HepG2 (cell line): ENCODE measurements around the gene CIAO2A. TPM values are rescaled to one million over a fixed set of nuclear protein-coding genes. Genes with fewer than 3 reads are reported as not detected.
A peak's percentile ranks its signal among the peaks of the same experiment; 100 is the strongest.

ENCODE experiments used
- ATAC-seq: fragments of 200-7000 bp; cut with Tn5 transposase; 3 replicates; pipeline ENCODE4 v1.9.1; 2020; ENCODE audit warnings: mild to moderate bottlenecking, moderate library complexity
- BruUV-seq: library from RNA; stranded (reverse); fragments of 400-500 nt; replicated peaks from 2 replicates; lab custom pipeline; 2021; lab: Mats Ljungman, UMichigan
- CTCF ChIA-PET: fragments of 300-600 bp; formaldehyde crosslinking; extraction: SDS; loops from one replicate; lab custom pipeline; 2021; ENCODE audit warnings: low total read pairs, inconsistent platforms, low intra/inter-chr PET ratio; lab: Yijun Ruan, JAX
- POLR2A ChIA-PET: fragments of 350-600 bp; sonication (Branson Sonifier 250); formaldehyde crosslinking; loops from one replicate; lab custom pipeline; 2020; ENCODE audit warnings: antibody characterized with exemption, inconsistent platforms; lab: Yijun Ruan, JAX
- DNase-seq: peaks from one replicate; pipeline ENCODE4 v3.0.0-alpha.2; 2015; ENCODE audit warnings: low spot score
- FAIRE-seq: peaks from 3 replicates; lab custom pipeline; 2011; peaks lifted over from hg19 to GRCh38; lab: Jason Lieb, UNC
- H2AFZ ChIP-seq: one replicate; pipeline ENCODE4 v1.6.1; 2011; ENCODE audit warnings: low read length, inconsistent platforms
- H3K27ac ChIP-seq: fragments of 300-600 bp; 3 replicates; pipeline ENCODE4 v1.8.0; 2011; ENCODE audit warnings: mixed run types, mild to moderate bottlenecking, mixed read lengths, low read length, inconsistent platforms; ENCODE audit not compliant: insufficient read depth; ENCODE audit errors: extremely low read length
- H3K27me3 ChIP-seq, 2 experiments: fragments of 200-600 bp in 1 of 2; 2 replicates in 1 of 2; 3 replicates in 1 of 2; pipeline versions ENCODE4 v1.6.0 to v1.8.0; 2011; ENCODE audit warnings: low read length in 2 of 2, mild to moderate bottlenecking in 2 of 2, moderate library complexity in 2 of 2, inconsistent platforms in 1 of 2; ENCODE audit not compliant: insufficient read depth in 2 of 2, control insufficient read depth in 1 of 2
- H3K36me3 ChIP-seq, 2 experiments: fragments of 200-600 bp in 1 of 2; replicated peaks in 1 of 2; 2 replicates in 1 of 2; 3 replicates in 1 of 2; pipeline versions ENCODE4 v1.5.1 to v1.8.0; 2011; ENCODE audit warnings: low read length in 2 of 2, inconsistent platforms in 1 of 2; ENCODE audit not compliant: insufficient read depth in 2 of 2, control insufficient read depth in 1 of 2
- H3K4me1 ChIP-seq: 2 replicates; pipeline ENCODE4 v1.5.1; 2012; ENCODE audit warnings: low read length, inconsistent platforms; ENCODE audit not compliant: insufficient read depth
- H3K4me2 ChIP-seq: 2 replicates; pipeline ENCODE4 v1.6.0; 2011; ENCODE audit warnings: low read depth, low read length, inconsistent platforms
- H3K4me3 ChIP-seq, 3 experiments: fragments of 200-600 bp in 1 of 3; sonication (generic), shearing (Covaris generic) in 1 of 3; replicated peaks in 1 of 3; 2 replicates each; pipeline ENCODE4 v1.5.1; 2011 to 2016; ENCODE audit warnings: low read length in 3 of 3, inconsistent platforms in 2 of 3, low read depth in 2 of 3, mild to moderate bottlenecking in 2 of 3, control low read depth in 1 of 3, mixed read lengths in 1 of 3; ENCODE audit not compliant: insufficient read depth in 1 of 3
- H3K79me2 ChIP-seq: one replicate; pipeline ENCODE4 v1.6.1; 2011; ENCODE audit warnings: low read length, inconsistent platforms; ENCODE audit not compliant: insufficient read depth
- H3K9ac ChIP-seq: 2 replicates; pipeline ENCODE4 v1.6.0; 2011; ENCODE audit warnings: mild to moderate bottlenecking, low read depth, low read length, inconsistent platforms; ENCODE audit not compliant: insufficient read depth
- H3K9me3 ChIP-seq: 2 replicates; pipeline ENCODE4 v1.5.1; 2012; ENCODE audit warnings: mild to moderate bottlenecking, low read length
- H4K20me1 ChIP-seq: 2 replicates; pipeline ENCODE4 v1.6.0; 2011; ENCODE audit warnings: inconsistent platforms, mild to moderate bottlenecking, low read length, moderate library complexity; ENCODE audit not compliant: insufficient read depth
- AGO2 ChIP-seq: fragments of 200-400 bp; formaldehyde crosslinking; optimal IDR thresholded peaks from 2 replicates; pipeline ENCODE3; 2017; ENCODE audit warnings: mild to moderate bottlenecking, low read depth, low read length, moderate library complexity
- CHD2 ChIP-seq: IDR thresholded peaks from 2 replicates; pipeline ENCODE4 v1.6.1; 2011; ENCODE audit warnings: low read depth, low read length, improper control_type of control experiment
- CREM ChIP-seq, 2 experiments: sonication (generic) in 1 of 2; formaldehyde crosslinking in 1 of 2; IDR thresholded peaks; 2 replicates each; pipeline versions ENCODE4 v1.4.0 to v1.6.1; 2016 to 2020; ENCODE audit warnings: antibody characterized with exemption in 1 of 2, mild to moderate bottlenecking in 1 of 2, missing genetic modification reagents in 1 of 2
- ETV6 ChIP-seq: sonication (generic); formaldehyde crosslinking; conservative IDR thresholded peaks from 2 replicates; pipeline ENCODE4 v1.4.0; 2020; ENCODE audit warnings: missing genetic modification reagents
- HOXD1 ChIP-seq: sonication (generic); formaldehyde crosslinking; IDR thresholded peaks from 2 replicates; pipeline ENCODE4 v1.5.0; 2020; ENCODE audit warnings: missing genetic modification reagents
- MAFF ChIP-seq: IDR thresholded peaks from 2 replicates; pipeline ENCODE4 v1.6.1; 2011; ENCODE audit warnings: low read depth, low read length, improper control_type of control experiment
- MAFK ChIP-seq, 2 experiments: IDR thresholded peaks in 1 of 2; conservative IDR thresholded peaks in 1 of 2; 2 replicates each; pipeline ENCODE4 v1.6.1; 2011; ENCODE audit warnings: improper control_type of control experiment in 2 of 2, low read length in 2 of 2
- MBNL3 ChIP-seq: fragments of 250-450 bp; sonication (Bioruptor Pico); conservative IDR thresholded peaks from 2 replicates; pipeline ENCODE4 v1.8.0; 2022; ENCODE audit warnings: mild to moderate bottlenecking, inconsistent platforms
- NCOR1 ChIP-seq: fragments of 200-600 bp; sonication (generic); IDR thresholded peaks from 2 replicates; pipeline ENCODE4 v1.7.0; 2017; ENCODE audit warnings: antibody characterized with exemption, low read length, borderline replicate concordance
- ZNF10 ChIP-seq: sonication (generic); formaldehyde crosslinking; IDR thresholded peaks from 2 replicates; pipeline ENCODE4 v1.4.0; 2020; ENCODE audit warnings: mild to moderate bottlenecking, low read depth, missing genetic modification reagents, borderline replicate concordance
- WGBS: methylation state at CpG from one replicate; pipeline ENCODE4 v1.1.6; 2017; ENCODE audit warnings: low lambda C conversion rate; 5-methylcytosine and 5-hydroxymethylcytosine counted together
- in situ Hi-C: cut with HindIII; loops from 2 replicates; pipeline ENCODE4 v1.10.0; 2017; ENCODE audit warnings: low pct_unique_long_range_greater_than_20kb; ENCODE audit not compliant: extremely low pct_ligation_motif_present
- intact Hi-C: fragments of 100-400 bp; cut with micrococcal nuclease; formaldehyde crosslinking; loops from one replicate; pipeline ENCODE4 v1.10.0; 2022; ENCODE audit not compliant: unreplicated experiment
- polyA plus RNA-seq, 8 experiments: library from polyadenylated mRNA; depleted of rRNA in 3 of 8; stranded (reverse) in 7 of 8; unstranded in 1 of 8; fragments of >200 nt; fragmentation: Illumina TruSeq in 4 of 8; extraction: Trizol in 4 of 8; gene quantifications; 2 replicates each; pipeline versions ENCODE4 v1.2.1 to v1.2.3, GENCODE V29; 2011 to 2016; ENCODE audit warnings: low read depth in 4 of 8, missing spikeins in 1 of 8, mixed read lengths in 1 of 8; ENCODE audit not compliant: insufficient read depth in 1 of 8
- total RNA-seq, 5 experiments: library from RNA; depleted of rRNA; stranded (reverse); fragments of >200 nt; fragmentation: Illumina TruSeq; extraction: Trizol; gene quantifications; 2 replicates each; pipeline ENCODE4 v1.2.3, GENCODE V29; 2016; ENCODE audit warnings: low read depth in 1 of 5

CIAO2A gene
- total and polyA plus RNA-seq, 2 of the 13 experiments (the other 11 are each of a cell fraction or from before 2014, with no cell fraction given): 83.0 to 100 TPM

- peaks cover 34% of the 10 kb centered on the region for H3K4me1 ChIP-seq
- no peaks in the 10 kb centered on the region for H3K36me3 ChIP-seq
- in situ Hi-C loops (loop anchor here (5.0 kb wide), 1 partner anchor 106 kb away; no protein-coding TSS in a partner anchor), intact Hi-C loops (no loop called here)
- no peaks in the 10 kb centered on the region for H4K20me1 ChIP-seq
- no TSS peak for BruUV-seq
- CTCF ChIA-PET: no interaction called here
- DNase-seq (no peak), FAIRE-seq (no peak), ATAC-seq (no peak)
- no peak overlapping the region for H2AFZ ChIP-seq
- H3K4me3 ChIP-seq: no peak overlapping the region
- POLR2A ChIA-PET: no interaction called here
- TF ChIP-seq ETV6 (CRISPR knock-in tag) (no peak), CREM (IDR thresholded peaks at IDR 0.05) (no peak), CREM (CRISPR knock-in tag; IDR thresholded peaks at IDR 0.05) (no peak), MAFF (peak; percentile 95), MBNL3 (CRISPR knock-in tag) (no peak), AGO2 (no peak), CHD2 (no peak), MAFK (conservative IDR thresholded peaks at IDR 0.05 in 1 of 2, IDR thresholded peaks at IDR 0.05 in 1 of 2; ENCODE audit: low read length in 2 of 2) (peak; percentile 96 to 97), NCOR1 (no peak), HOXD1 (CRISPR knock-in tag) (no peak), ZNF10 (CRISPR knock-in tag) (no peak)
- H3K27me3 ChIP-seq: 0 out of 5 replicates have a peak, but pooled peaks cover 0 to 6% of the 10 kb centered on the region in 2 experiments
- H3K4me2 ChIP-seq: no peak overlapping the region
- H3K79me2 ChIP-seq: no peaks in the 10 kb centered on the region
- WGBS: 63% methylated on average over 5 of the region's 5 CpGs
- no peak overlapping the region for H3K27ac ChIP-seq
- H3K9me3 ChIP-seq: no peaks in the 10 kb centered on the region
- H3K9ac ChIP-seq: no peak overlapping the region
Measured at GRCh38 chr15:64052925-64053491, 40.6 kb downstream of the CIAO2A start.
